ENCODE results near the gene FUCA2. TPM values are rescaled to one million over a fixed set of nuclear protein-coding genes. Genes with fewer than 3 reads are reported as not detected.

FUCA2 gene
- total and polyA plus RNA-seq, 2 experiments from 2014 or later: 31.8 to 33.4 TPM

DNA sequence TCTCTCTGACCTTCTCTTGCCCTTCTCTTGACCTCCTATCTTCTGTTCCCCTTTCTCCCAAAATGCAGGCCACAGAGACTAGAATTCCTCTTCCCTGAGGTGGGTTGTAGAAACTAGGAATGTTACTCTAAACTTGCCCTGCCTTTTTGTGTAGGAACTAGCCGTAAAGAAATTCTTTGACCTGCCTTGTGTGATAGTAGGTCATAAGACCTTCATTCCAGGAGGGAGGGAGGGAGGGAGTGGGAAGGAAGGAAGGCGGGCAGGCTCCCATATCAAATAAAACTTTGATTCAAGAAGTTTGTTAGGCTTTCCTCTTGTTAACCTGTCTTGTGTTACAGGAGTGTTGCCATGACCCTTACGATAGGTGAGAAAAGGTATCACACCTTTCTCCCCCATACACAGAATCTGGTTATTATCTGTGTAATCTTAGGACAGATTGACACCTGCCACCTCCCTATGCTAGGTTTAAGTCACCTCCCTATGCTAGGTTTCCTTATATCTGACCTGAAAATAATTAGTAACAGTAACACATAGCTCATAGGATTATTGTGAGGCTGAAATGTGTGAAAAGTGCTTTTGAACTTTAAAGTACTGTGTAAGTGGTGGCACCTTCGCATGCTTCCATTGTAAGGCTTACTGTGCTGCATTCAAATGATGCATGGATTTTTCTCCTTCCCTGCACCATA lies 32.6 kb upstream of the FUCA2 start:
- no peak for ATAC-seq
- Histone ChIP-seq H2AFZ (peak overlapping the region; percentile 10; the same call in 1 of the 2 replicates), H3K36me3 (ENCODE audit: insufficient read depth) (no peaks in the 10 kb centered on the region), H3K4me3 (no peak overlapping the region), H3K9me2 (ENCODE audit: insufficient read depth) (no peaks in the 10 kb centered on the region), H3F3A (replicated peaks; ENCODE audit: low read depth) (no peaks in the 10 kb centered on the region), H4K20me1 (replicated peaks; ENCODE audit: insufficient read depth) (no peaks in the 10 kb centered on the region), H3K79me2 (replicated peaks; ENCODE audit: insufficient read depth) (no peaks in the 10 kb centered on the region), H3K4me1 (ENCODE audit: insufficient read depth) (peaks cover 7% of the 10 kb centered on the region; the same call in 1 of the 2 replicates), H3K4me2 (0 out of 2 replicates have a peak overlapping the region, but pooled peaks have one; percentile 35), H3K27ac (ENCODE audit: low read depth) (no peak overlapping the region), H3K27me3 (ENCODE audit: insufficient read depth) (peaks cover 5% of the 10 kb centered on the region)
- Mint-ChIP-seq H3K27ac (no peak overlapping the region), H3K27me3 (ENCODE audit: insufficient read depth, low read depth, poor library complexity) (peaks cover 8% of the 10 kb centered on the region), H3K4me1 (peaks cover 12% of the 10 kb centered on the region), H3K4me3 (no peak overlapping the region), H3K36me3 (ENCODE audit: low read depth) (no peaks in the 10 kb centered on the region), H3K9me3 (no peaks in the 10 kb centered on the region)
- TF ChIP-seq POLR2AphosphoS5 (IDR thresholded peaks at IDR 0.05; ENCODE audit: low read depth): no peak
- no peak for TF ChIP-seq REST (IDR thresholded peaks at IDR 0.05; ENCODE audit: unreplicated experiment)
- TF ChIP-seq EZH2phosphoT487 (IDR thresholded peaks at IDR 0.05; ENCODE audit: unreplicated experiment): no peak
- TF ChIP-seq ZNF331 (CRISPR knock-in tag; IDR thresholded peaks at IDR 0.05; ENCODE audit: low read depth): no peak
- TF ChIP-seq, protein P1, sequence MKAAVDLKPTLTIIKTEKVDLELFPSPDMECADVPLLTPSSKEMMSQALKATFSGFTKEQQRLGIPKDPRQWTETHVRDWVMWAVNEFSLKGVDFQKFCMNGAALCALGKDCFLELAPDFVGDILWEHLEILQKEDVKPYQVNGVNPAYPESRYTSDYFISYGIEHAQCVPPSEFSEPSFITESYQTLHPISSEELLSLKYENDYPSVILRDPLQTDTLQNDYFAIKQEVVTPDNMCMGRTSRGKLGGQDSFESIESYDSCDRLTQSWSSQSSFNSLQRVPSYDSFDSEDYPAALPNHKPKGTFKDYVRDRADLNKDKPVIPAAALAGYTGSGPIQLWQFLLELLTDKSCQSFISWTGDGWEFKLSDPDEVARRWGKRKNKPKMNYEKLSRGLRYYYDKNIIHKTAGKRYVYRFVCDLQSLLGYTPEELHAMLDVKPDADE (IDR thresholded peaks at IDR 0.05): no peak
- no peak for TF ChIP-seq EZH2 (IDR thresholded peaks at IDR 0.05; ENCODE audit: low read depth, unreplicated experiment)
- TF ChIP-seq CREB1 (CRISPR knock-in tag; IDR thresholded peaks at IDR 0.05; ENCODE audit: low read depth): no peak
- TF ChIP-seq JUNB (IDR thresholded peaks at IDR 0.05; ENCODE audit: unreplicated experiment): no peak
- TF ChIP-seq, protein P2, sequence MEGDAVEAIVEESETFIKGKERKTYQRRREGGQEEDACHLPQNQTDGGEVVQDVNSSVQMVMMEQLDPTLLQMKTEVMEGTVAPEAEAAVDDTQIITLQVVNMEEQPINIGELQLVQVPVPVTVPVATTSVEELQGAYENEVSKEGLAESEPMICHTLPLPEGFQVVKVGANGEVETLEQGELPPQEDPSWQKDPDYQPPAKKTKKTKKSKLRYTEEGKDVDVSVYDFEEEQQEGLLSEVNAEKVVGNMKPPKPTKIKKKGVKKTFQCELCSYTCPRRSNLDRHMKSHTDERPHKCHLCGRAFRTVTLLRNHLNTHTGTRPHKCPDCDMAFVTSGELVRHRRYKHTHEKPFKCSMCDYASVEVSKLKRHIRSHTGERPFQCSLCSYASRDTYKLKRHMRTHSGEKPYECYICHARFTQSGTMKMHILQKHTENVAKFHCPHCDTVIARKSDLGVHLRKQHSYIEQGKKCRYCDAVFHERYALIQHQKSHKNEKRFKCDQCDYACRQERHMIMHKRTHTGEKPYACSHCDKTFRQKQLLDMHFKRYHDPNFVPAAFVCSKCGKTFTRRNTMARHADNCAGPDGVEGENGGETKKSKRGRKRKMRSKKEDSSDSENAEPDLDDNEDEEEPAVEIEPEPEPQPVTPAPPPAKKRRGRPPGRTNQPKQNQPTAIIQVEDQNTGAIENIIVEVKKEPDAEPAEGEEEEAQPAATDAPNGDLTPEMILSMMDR (conservative IDR thresholded peaks at IDR 0.05; ENCODE audit: low read depth in 2 of 2): no peak
- TF ChIP-seq NANOG (IDR thresholded peaks at IDR 0.05; ENCODE audit: borderline replicate concordance): no peak
- TF ChIP-seq, protein P3, sequence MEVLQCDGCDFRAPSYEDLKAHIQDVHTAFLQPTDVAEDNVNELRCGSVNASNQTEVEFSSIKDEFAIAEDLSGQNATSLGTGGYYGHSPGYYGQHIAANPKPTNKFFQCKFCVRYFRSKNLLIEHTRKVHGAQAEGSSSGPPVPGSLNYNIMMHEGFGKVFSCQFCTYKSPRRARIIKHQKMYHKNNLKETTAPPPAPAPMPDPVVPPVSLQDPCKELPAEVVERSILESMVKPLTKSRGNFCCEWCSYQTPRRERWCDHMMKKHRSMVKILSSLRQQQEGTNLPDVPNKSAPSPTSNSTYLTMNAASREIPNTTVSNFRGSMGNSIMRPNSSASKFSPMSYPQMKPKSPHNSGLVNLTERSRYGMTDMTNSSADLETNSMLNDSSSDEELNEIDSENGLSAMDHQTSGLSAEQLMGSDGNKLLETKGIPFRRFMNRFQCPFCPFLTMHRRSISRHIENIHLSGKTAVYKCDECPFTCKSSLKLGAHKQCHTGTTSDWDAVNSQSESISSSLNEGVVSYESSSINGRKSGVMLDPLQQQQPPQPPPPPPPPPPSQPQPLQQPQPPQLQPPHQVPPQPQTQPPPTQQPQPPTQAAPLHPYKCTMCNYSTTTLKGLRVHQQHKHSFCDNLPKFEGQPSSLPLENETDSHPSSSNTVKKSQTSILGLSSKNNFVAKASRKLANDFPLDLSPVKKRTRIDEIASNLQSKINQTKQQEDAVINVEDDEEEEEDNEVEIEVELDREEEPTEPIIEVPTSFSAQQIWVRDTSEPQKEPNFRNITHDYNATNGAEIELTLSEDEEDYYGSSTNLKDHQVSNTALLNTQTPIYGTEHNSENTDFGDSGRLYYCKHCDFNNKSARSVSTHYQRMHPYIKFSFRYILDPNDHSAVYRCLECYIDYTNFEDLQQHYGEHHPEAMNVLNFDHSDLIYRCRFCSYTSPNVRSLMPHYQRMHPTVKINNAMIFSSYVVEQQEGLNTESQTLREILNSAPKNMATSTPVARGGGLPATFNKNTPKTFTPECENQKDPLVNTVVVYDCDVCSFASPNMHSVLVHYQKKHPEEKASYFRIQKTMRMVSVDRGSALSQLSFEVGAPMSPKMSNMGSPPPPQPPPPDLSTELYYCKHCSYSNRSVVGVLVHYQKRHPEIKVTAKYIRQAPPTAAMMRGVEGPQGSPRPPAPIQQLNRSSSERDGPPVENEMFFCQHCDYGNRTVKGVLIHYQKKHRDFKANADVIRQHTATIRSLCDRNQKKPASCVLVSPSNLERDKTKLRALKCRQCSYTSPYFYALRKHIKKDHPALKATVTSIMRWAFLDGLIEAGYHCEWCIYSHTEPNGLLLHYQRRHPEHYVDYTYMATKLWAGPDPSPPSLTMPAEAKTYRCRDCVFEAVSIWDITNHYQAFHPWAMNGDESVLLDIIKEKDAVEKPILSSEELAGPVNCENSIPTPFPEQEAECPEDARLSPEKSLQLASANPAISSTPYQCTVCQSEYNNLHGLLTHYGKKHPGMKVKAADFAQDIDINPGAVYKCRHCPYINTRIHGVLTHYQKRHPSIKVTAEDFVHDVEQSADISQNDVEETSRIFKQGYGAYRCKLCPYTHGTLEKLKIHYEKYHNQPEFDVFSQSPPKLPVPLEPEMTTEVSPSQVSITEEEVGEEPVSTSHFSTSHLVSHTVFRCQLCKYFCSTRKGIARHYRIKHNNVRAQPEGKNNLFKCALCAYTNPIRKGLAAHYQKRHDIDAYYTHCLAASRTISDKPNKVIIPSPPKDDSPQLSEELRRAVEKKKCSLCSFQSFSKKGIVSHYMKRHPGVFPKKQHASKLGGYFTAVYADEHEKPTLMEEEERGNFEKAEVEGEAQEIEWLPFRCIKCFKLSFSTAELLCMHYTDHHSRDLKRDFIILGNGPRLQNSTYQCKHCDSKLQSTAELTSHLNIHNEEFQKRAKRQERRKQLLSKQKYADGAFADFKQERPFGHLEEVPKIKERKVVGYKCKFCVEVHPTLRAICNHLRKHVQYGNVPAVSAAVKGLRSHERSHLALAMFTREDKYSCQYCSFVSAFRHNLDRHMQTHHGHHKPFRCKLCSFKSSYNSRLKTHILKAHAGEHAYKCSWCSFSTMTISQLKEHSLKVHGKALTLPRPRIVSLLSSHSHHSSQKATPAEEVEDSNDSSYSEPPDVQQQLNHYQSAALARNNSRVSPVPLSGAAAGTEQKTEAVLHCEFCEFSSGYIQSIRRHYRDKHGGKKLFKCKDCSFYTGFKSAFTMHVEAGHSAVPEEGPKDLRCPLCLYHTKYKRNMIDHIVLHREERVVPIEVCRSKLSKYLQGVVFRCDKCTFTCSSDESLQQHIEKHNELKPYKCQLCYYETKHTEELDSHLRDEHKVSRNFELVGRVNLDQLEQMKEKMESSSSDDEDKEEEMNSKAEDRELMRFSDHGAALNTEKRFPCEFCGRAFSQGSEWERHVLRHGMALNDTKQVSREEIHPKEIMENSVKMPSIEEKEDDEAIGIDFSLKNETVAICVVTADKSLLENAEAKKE (CRISPR knock-in tag; IDR thresholded peaks at IDR 0.05): no peak
- TF ChIP-seq ZNF114 (CRISPR knock-in tag; IDR thresholded peaks at IDR 0.05): no peak
- no peak for TF ChIP-seq STAT1 (IDR thresholded peaks at IDR 0.05; ENCODE audit: unreplicated experiment)
- peak; percentile 28 for DNase-seq (ENCODE audit: low spot score)

Measured in GM23338 (cell line).